ENCODE data around the gene ARIH2. TPM values are rescaled to one million over a fixed set of nuclear protein-coding genes. Genes with fewer than 3 reads are reported as not detected.

ARIH2 gene
- total and polyA plus RNA-seq, 9 of the 15 experiments (the other 6 are each of a cell fraction or from before 2014, with no cell fraction given) = 27.0 to 120 (median 108) TPM

- TF ChIP-seq PRPF4 (IDR thresholded peaks at IDR 0.05; ENCODE audit: insufficient read depth, low read depth, low read length, poor library complexity, severe bottlenecking) = peak; percentile 2
- TF ChIP-seq, protein P1, sequence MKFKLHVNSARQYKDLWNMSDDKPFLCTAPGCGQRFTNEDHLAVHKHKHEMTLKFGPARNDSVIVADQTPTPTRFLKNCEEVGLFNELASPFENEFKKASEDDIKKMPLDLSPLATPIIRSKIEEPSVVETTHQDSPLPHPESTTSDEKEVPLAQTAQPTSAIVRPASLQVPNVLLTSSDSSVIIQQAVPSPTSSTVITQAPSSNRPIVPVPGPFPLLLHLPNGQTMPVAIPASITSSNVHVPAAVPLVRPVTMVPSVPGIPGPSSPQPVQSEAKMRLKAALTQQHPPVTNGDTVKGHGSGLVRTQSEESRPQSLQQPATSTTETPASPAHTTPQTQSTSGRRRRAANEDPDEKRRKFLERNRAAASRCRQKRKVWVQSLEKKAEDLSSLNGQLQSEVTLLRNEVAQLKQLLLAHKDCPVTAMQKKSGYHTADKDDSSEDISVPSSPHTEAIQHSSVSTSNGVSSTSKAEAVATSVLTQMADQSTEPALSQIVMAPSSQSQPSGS (CRISPR knock-in tag; IDR thresholded peaks at IDR 0.05) = no peak
- TF ChIP-seq ZNF584 (CRISPR knock-in tag; IDR thresholded peaks at IDR 0.05; ENCODE audit: low read depth) = no peak
- peak; percentile 74 for TF ChIP-seq ARID2 (IDR thresholded peaks at IDR 0.05)
- peak; percentile 96 for TF ChIP-seq TFAP4 (CRISPR knock-in tag; IDR thresholded peaks at IDR 0.05; ENCODE audit: borderline replicate concordance)
- TF ChIP-seq, protein P2, sequence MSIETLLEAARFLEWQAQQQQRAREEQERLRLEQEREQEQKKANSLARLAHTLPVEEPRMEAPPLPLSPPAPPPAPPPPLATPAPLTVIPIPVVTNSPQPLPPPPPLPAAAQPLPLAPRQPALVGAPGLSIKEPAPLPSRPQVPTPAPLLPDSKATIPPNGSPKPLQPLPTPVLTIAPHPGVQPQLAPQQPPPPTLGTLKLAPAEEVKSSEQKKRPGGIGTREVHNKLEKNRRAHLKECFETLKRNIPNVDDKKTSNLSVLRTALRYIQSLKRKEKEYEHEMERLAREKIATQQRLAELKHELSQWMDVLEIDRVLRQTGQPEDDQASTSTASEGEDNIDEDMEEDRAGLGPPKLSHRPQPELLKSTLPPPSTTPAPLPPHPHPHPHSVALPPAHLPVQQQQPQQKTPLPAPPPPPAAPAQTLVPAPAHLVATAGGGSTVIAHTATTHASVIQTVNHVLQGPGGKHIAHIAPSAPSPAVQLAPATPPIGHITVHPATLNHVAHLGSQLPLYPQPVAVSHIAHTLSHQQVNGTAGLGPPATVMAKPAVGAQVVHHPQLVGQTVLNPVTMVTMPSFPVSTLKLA (conservative IDR thresholded peaks at IDR 0.05) = peak; percentile 74 to 81
- TF ChIP-seq NCOA1 (IDR thresholded peaks at IDR 0.05; ENCODE audit: low read depth) = 0 out of 2 replicates have a peak, but pooled peaks have one; percentile 36
- no peak for TF ChIP-seq TBL1XR1 (IDR thresholded peaks at IDR 0.05; ENCODE audit: low read length in 2 of 2)
- peak; percentile 98 for TF ChIP-seq CHD2 (IDR thresholded peaks at IDR 0.05; ENCODE audit: low read depth, low read length)
- TF ChIP-seq, protein P3, sequence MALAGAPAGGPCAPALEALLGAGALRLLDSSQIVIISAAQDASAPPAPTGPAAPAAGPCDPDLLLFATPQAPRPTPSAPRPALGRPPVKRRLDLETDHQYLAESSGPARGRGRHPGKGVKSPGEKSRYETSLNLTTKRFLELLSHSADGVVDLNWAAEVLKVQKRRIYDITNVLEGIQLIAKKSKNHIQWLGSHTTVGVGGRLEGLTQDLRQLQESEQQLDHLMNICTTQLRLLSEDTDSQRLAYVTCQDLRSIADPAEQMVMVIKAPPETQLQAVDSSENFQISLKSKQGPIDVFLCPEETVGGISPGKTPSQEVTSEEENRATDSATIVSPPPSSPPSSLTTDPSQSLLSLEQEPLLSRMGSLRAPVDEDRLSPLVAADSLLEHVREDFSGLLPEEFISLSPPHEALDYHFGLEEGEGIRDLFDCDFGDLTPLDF (CRISPR knock-in tag; IDR thresholded peaks at IDR 0.05) = no peak
- no peak for TF ChIP-seq SRSF7 (optimal IDR thresholded peaks at IDR 0.05; ENCODE audit: low read depth, low read length)
- no peak for TF ChIP-seq RBM39 (optimal IDR thresholded peaks at IDR 0.05; ENCODE audit: low read depth, low read length)
- no peak for TF ChIP-seq NFE2L1 (tag; IDR thresholded peaks at IDR 0.05; ENCODE audit: borderline replicate concordance, low read depth)
- peak; percentile 72 for TF ChIP-seq RBM22 (IDR thresholded peaks at IDR 0.05; ENCODE audit: low read depth, low read length, poor library complexity, severe bottlenecking)
- 0 out of 2 replicates have a peak, but pooled peaks have one; percentile 34 for TF ChIP-seq MTA1 (IDR thresholded peaks at IDR 0.05; ENCODE audit: borderline replicate concordance)
- TF ChIP-seq POLR2H (tag; IDR thresholded peaks at IDR 0.05; ENCODE audit: low read depth) = peak; percentile 76
- peak in 1 of 2 experiments; percentile 15; a peak in 1 of 4 replicates for TF ChIP-seq RAD21 (CRISPR knock-in tag; conservative IDR thresholded peaks at IDR 0.05 in 1 of 2, IDR thresholded peaks at IDR 0.05 in 1 of 2)
- no peak for TF ChIP-seq ZNF224 (CRISPR knock-in tag; IDR thresholded peaks at IDR 0.05)
- TF ChIP-seq RBM14 (IDR thresholded peaks at IDR 0.05; ENCODE audit: borderline replicate concordance, insufficient read depth, low read depth, low read length) = no peak
These were observed 88.6 kb downstream of the ARIH2 start, which contains the start of gene WDR6 (continued) for GRCh38 chr3:49007068-49007770.
